ENCODE results near the gene STK24.

GRCh38 chr13:98399756-98400155 is 177.2 kb downstream of the STK24 start:
- TF ChIP-seq POLR2A (IDR thresholded peaks at IDR 0.05; ENCODE audit: low read depth, low read length) (no peak), TAF1 (IDR thresholded peaks at IDR 0.05; ENCODE audit: borderline replicate concordance, low read depth, low read length) (no peak), POLR2AphosphoS5 (IDR thresholded peaks at IDR 0.05; ENCODE audit: low read depth, low read length) (no peak)

Data from GM12892 (cell line).